Activated CD8-positive, alpha-beta memory T cell treated with anti-CD3 and anti-CD28 coated beads, Interleukin-2, amount 50 U/mL, for 48 hours (primary cell): Measurements from ENCODE around the gene ARPC5.
A peak's percentile ranks its signal among the peaks of the same experiment; 100 is the strongest.

Experiments
- DNase-seq: peaks from one replicate; pipeline ENCODE4 v3.0.0-alpha.2; 2020

The ARPC5 gene

GRCh38 chr1:183609759-183610452 lies 25.7 kb downstream of the ARPC5 start:
- DNase-seq, result no peak

GRCh38 chr1:183609313-183609712 lies 26.3 kb downstream of the ARPC5 start:
- no peak for DNase-seq

DNA sequence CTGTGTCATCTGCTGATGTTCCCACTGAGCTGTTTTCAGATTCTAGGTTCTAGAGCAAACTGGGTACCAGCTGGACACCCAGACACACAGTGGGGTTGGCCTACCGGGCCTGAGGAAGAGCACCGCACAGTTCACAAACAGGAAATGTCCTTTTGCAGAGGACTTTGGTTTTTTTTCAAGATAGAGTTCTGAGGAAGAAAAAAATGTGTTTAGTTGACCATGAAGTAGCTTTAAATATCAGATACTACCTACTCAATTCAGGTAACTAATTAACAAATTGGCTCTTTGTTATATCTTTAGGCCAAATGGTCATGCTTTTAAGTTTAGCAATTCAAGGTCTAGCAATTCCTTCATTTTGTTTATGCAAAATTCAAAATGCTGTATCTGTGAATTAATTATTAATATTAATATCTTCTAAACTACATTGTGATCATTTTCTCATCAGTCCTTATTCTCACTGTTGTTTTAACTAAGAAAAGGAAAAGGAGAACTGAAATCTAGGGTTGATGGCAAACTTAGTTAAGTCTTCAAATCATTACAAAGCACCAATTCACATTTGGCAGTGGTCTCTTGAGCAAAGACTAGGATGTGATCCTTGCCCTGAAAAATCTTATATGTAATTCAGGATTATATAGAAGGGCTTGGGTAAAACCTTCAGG lies 28.1 kb downstream of the ARPC5 start:
- DNase-seq, result no peak

DNA sequence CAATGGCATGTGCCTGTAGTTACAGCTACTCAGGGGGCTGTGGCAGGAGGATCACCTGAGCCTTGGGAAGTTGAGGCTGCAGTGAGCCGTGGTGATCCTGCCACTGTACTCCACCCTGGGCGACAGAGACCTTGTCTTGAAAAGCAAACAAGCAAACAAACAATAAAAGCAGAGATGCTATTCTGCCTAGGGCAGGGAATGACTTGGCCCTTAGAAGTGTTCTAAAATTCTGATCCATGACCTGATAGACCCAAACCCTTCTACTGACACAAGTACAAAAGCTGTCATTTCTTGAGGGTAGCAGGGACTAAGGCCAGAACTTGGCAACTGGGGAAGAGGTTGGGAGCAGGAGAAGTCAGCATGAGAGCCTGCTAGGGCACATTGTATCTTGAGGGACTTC lies 29.7 kb downstream of the ARPC5 start:
- DNase-seq, result no peak

DNA sequence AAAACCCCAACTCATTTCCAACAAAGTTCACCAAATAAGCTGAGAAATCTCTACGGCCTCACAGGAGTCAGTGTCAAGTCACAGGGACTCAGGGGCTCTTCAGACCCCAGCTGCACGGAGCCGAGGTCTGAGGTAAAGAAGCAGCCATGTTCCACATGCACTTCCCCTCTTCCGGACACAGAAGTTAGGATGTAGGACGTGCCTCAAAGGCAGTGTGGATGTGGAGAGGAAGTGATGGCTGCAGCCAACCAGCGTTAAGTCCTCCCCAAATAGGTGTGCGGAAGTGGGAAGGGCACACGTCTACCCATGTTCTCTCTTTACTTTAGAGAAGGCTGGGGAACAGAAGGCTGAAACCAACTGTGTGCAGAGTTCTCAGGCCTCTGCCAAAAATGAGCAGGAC lies 30.8 kb downstream of the ARPC5 start:
- no peak for DNase-seq

GRCh38 chr1:183604038-183604808 lies 31.4 kb downstream of the ARPC5 start:
- DNase-seq, result no peak

DNA sequence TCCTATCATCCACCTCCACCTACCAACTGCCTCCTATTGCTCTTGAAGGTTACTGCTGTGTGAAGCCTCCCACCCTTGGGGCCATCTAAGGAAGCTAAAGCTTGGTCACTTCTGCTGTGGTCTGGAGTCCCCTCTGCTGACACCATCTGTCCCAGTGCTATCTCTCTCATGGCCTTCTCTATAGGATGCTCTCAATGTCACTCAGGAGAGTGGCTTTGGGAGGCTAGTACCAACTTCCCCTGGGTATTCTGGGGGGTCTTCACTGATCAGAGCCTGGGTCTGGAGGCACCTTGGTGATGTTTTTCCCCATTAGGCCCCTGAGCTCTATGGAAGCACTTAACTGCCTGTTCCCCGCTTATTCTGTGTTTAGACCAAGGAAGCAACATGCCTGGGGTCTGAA lies 33.1 kb downstream of the ARPC5 start:
- no peak for DNase-seq

GRCh38 chr1:183600634-183601033 lies 34.9 kb downstream of the ARPC5 start:
- DNase-seq, result no peak

GRCh38 chr1:183600136-183600535 lies 35.4 kb downstream of the ARPC5 start:
- DNase-seq, result no peak

- DNase-seq, result no peak
Measured at GRCh38 chr1:183598386-183598785, 37.2 kb downstream of the ARPC5 start.

- DNase-seq, result no peak
Measured at GRCh38 chr1:183597656-183598347, 37.8 kb downstream of the ARPC5 start.

DNA sequence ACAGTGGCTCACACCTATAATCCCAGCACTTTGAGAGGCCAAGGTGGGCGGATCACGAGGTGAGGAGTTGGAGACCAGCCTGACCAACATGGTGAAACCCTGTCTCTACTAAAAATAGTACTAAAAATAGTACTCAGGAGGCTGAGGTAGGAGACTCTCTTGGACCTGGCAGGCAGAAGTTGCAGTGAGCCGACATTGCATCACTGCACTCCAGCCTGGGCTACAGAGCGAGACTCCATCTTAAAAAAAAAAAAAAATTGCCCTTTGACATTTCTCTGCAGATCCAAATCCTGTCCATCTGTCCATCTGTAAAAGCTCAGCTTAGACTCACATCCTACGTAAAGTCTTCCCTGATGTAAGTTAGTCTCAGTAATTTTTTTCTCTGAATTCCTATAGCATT lies 39.1 kb downstream of the ARPC5 start:
- DNase-seq, result no peak

DNA sequence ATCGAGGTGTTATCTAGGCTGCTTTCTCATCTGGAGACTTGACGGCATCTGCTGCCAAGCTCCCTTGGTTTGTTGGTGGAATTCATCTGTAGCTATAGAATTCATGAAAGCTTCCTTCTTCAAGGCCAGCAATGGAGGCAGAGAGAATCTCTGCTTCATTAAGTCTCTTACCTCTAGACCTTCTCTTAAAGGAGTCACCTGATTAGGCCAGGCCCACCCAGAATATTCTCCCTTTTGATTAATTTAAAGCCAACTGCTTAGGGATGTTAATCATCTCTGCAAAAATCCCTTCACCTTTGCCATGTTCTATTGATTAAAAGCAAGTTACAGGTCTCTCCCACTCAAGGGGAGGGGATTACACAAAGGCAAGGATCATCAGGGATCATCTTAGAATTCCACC lies 40.0 kb downstream of the ARPC5 start:
- no peak for DNase-seq

DNA sequence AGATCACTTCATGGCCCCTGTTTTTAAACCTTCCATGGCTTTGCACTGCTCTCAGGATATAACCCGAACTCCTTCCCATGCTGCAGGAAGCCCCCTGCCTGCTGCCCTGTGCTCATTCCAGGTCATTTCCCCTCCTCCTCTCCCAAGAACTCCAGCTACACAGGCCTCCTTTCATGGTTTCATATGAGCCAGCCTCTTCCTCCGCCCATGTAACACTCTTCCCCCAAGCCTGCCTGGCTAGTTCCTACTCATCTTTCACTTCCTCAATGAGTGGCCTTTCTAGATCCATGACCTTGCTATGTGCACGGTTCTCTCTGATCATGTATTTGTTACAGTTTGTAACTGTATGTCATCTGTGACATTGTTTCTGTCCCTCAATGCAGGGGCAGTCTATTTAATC lies 42.2 kb downstream of the ARPC5 start:
- no peak for DNase-seq

- no peak for DNase-seq
Measured at GRCh38 chr1:183592733-183593132, 42.9 kb downstream of the ARPC5 start.

- peak; percentile 63 for DNase-seq
Measured at GRCh38 chr1:183590244-183591191, 45.1 kb downstream of the ARPC5 start, which contains the start of gene NCF2. Gene NCF2, minus strand, starts transcription at chr1:183590459. Its CDS starts 130 bp downstream, at chr1:183590329.

DNA sequence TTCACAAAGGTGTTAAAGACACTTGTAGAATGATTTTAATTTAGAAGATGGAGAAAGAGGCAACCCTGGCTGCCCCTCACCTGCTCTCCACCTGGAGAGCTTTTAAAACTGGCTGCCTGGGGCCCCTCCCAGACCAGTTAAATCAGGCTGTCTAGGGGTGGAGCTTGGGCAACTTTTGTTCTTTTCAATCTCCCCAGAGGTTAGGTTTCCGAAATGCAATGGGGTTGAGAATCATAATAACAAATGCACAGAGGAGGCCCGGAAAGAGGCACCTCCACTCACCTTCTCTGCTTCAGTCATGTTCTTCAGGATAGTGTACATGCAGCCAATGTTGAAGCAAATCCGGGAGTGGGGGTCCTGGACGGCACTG lies 45.7 kb downstream of the ARPC5 start:
- no peak for DNase-seq

DNA sequence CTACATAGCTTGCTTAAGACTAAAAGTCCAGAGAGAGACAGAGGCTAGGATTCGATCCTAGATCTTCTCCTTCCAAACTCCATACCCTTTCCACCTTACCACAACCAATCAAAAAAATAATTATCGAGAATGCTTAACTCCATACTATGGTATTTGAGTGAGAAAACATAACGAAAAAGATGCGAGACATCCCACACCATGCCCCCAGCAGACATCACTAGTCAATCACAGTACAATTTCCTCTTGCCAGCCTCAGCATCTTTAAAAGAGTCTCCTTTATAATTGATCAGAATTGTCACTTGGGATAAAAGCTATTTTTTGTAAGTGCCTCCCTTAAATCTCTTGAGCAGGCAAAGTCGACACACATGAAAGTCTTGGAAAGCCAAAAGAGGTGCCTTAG lies 46.2 kb downstream of the ARPC5 start:
- no peak for DNase-seq

GRCh38 chr1:183588827-183589226 lies 46.8 kb downstream of the ARPC5 start:
- DNase-seq, result no peak

DNA sequence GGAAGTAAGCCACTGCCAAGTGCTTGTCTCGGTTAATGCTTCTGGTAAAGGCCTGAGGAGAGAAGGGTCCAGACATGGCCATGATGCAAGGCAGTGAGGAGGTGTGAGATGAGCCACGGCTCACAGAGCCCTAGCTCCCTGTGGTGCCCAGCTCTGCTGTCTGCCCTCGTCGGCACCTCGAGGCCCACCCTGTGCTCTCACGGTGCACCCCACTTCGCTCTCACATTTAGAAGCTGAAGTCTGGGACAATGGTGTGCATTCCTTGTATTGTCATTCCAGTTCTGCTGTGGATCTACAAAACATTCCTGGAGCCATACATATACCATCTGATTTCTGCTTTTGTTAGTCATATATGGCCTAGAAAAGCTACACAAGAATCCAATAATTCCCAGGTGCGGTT lies 48.7 kb downstream of the ARPC5 start:
- no peak for DNase-seq

- no peak for DNase-seq
Measured at GRCh38 chr1:183586455-183586854, 49.1 kb downstream of the ARPC5 start.

DNA sequence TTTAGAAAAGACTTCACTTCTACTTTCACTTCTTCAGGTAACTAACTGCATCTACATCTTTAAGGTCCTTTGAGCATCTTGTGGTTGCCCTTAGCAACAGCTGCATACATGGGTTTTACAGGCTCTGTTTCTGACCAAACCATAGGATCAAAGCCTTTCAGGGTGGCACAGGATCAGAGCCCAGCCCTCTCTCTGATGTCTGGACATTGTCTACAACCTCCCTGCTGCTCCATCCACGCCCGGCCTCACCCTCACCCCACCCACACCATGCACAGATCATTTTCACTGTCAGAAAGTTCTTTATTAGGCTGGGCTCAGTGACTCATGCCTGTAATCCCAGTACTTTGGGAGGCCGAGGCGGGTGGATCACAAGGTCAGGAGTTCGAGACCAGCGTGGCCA lies 50.5 kb downstream of the ARPC5 start:
- DNase-seq, result no peak
